Mucosa of descending colon (tissue), 3 donors: Measurements from ENCODE around the gene SURF4. TPM values are rescaled to one million over a fixed set of nuclear protein-coding genes. Genes with fewer than 3 reads are reported as not detected.
A peak's percentile ranks its signal among the peaks of the same experiment; 100 is the strongest.

Source experiments
- ATAC-seq: fragments of 200-7000 bp; cut with Tn5 transposase; one replicate; pipeline ENCODE4 v1.9.1; 2020; ENCODE audit warnings: mild to moderate bottlenecking, moderate library complexity
- DNase-seq, 3 donors: peaks; one replicate each; pipeline ENCODE4 v3.0.0-alpha.2; 2020
- H3K36me3 ChIP-seq: fragments of 200-600 bp; one replicate; pipeline ENCODE4 v1.8.0; 2021; ENCODE audit warnings: low read depth, mild to moderate bottlenecking
- H3K4me1 ChIP-seq: fragments of 200-600 bp; one replicate; pipeline ENCODE4 v1.8.0; 2021; ENCODE audit warnings: low read depth, mild to moderate bottlenecking
- H3K4me3 ChIP-seq: fragments of 200-600 bp; one replicate; pipeline ENCODE4 v1.8.0; 2021; ENCODE audit warnings: mild to moderate bottlenecking
- H3K9me3 ChIP-seq: fragments of 200-600 bp; one replicate; pipeline ENCODE4 v1.8.0; 2021; ENCODE audit warnings: mild to moderate bottlenecking
- intact Hi-C, 2 donors: fragments of 100-400 bp; cut with DNase I in 1 of 2; cut with micrococcal nuclease in 1 of 2; formaldehyde crosslinking; loops; one replicate each; pipeline versions ENCODE4 v1.11.0 to v1.11.1; 2022; cut with DNase I, micrococcal nuclease
- total RNA-seq, 3 donors: library from RNA; stranded (reverse); fragmentation: NEBNext Ultra II Directional in 2 of 3; extraction: Animal tissue kit (Norgen Biotek cat#: 25700) in 2 of 3; gene quantifications; one replicate each; pipeline versions ENCODE4 v1.2.1 to v1.2.4, GENCODE V29; 2021 to 2023
- TF ChIP-seq, protein P1 (sequence below): fragments of 200-600 bp; IDR thresholded peaks from one replicate; pipeline ENCODE4 v1.8.0; 2022; ENCODE audit warnings: antibody characterized with exemption, mild to moderate bottlenecking
- donor health status: DM: no; HTN: no; CAD: no; lungs with moderate emphysema.
- donor health status: DM: no; HTN: no; CAD: no.
- donor health status: DM: no; HTN: yes; CAD: no.

The SURF4 gene
- total RNA-seq, 3 donors from 2014 or later, result 117 to 165 (median 149) TPM

DNA sequence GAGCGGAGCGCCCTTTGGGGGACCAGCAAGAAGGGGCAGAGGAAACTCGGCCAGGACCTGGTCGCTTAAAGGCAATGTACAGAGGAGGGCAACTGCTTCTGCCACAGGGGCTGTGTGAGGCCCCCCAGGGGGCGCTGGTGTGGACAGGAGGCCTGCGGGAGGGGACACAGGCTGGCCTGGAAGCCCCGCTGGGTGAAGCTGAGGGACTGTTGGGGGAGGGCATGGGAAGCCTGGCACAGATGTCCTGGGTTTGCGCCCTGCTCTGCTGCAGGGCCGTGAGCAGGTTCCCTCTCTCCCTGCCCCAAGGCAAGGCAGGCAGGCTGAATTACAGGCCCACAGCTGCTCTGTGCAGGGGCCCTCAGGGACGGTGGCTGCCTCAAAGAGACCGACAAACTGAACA lies 33.3 kb downstream of the SURF4 start:
- Histone ChIP-seq H3K36me3 (no peaks in the 10 kb centered on the region), H3K4me3 (no peak overlapping the region), H3K9me3 (no peaks in the 10 kb centered on the region), H3K4me1 (peaks cover 8% of the 10 kb centered on the region)
- intact Hi-C loops, result no loop called here
- TF ChIP-seq, protein P1, sequence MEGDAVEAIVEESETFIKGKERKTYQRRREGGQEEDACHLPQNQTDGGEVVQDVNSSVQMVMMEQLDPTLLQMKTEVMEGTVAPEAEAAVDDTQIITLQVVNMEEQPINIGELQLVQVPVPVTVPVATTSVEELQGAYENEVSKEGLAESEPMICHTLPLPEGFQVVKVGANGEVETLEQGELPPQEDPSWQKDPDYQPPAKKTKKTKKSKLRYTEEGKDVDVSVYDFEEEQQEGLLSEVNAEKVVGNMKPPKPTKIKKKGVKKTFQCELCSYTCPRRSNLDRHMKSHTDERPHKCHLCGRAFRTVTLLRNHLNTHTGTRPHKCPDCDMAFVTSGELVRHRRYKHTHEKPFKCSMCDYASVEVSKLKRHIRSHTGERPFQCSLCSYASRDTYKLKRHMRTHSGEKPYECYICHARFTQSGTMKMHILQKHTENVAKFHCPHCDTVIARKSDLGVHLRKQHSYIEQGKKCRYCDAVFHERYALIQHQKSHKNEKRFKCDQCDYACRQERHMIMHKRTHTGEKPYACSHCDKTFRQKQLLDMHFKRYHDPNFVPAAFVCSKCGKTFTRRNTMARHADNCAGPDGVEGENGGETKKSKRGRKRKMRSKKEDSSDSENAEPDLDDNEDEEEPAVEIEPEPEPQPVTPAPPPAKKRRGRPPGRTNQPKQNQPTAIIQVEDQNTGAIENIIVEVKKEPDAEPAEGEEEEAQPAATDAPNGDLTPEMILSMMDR, result no peak
- ATAC-seq (no peak), DNase-seq (no peak)

DNA sequence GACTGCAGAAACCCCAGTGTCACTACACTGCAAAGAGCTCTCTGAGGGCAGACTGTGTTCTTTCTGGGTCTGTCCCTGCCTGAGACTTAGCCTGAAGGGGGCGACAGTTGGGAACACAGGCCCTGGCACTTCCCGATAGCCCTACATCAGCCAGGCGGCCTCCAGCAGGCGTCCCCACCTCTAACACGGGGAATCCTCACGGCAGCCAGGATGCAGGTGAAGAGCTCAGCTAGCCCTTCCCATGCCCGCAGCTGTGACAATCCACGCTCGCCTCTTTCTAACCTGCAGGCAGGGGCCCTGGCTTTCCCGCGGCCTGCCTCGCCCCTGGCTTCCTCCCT lies 33.8 kb downstream of the SURF4 start:
- DNase-seq (no peak), ATAC-seq (peak; percentile 27)
- H3K9me3 ChIP-seq, result no peaks in the 10 kb centered on the region
- H3K4me1 ChIP-seq, result peaks cover 8% of the 10 kb centered on the region
- no peaks in the 10 kb centered on the region for H3K36me3 ChIP-seq
- no peak overlapping the region for H3K4me3 ChIP-seq
- TF ChIP-seq, protein P1, result no peak
- intact Hi-C loops, result no loop called here

DNA sequence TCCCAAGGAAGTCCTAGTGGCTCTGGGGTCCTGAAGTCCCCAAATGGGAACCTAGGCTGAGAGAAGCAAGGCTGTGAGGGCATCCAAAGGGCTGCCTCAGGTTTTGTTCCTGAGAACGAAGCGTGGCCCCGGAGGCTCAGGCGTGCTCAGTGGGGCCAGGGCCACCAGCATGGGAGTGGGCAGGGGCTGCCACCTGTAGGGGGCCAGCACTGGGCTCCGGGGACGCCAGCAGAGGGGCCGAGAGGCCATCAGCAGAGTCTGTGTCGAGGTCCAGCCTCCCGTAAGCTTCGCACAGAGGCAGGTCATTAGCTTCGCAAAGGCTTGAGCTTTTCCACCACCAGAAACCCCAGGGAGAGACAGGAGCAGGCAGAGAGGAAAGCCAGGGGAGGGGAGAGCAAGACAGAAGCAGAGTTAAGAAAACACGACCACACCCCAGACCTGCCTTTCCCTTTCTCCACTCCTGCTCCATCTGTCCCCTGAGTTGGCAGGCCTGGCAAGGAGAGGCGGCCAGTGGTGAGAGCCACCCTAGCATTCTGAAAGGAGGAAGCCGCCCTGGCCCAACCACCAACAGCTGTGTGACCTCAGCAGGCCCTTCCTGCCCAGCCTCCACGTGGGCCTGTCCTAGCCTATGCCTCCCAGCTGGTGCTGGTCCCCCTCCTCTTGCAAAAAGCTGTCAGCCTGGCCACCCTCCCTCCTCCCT lies 34.3 kb downstream of the SURF4 start:
- Histone ChIP-seq H3K4me3 (no peak overlapping the region), H3K9me3 (no peaks in the 10 kb centered on the region), H3K36me3 (no peaks in the 10 kb centered on the region), H3K4me1 (peaks cover 6% of the 10 kb centered on the region)
- intact Hi-C loops, result no loop called here
- peak; percentile 62 for ATAC-seq
- peak in 1 of 3 donors; percentile 37 for DNase-seq
- TF ChIP-seq, protein P1, result no peak

DNA sequence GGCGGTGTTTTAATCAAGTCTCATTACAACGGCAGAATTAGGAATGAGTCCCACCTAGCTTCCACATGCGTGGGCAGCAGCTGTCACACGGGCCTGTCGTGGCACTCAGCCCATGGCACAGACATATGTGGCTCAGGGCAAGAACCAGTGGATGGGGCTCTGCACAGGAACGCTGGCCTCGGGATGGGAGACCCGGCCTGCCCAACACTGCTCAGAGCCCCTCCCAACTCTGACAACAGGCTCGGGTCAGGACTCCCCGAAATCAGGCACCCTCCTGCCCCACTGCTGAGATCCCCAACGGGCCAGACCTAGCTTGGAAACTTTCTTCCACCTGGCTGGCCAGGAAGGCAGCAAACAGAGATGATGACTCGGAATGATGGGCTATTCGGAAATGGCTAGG lies 34.9 kb downstream of the SURF4 start:
- Histone ChIP-seq H3K4me1 (peaks cover 4% of the 10 kb centered on the region), H3K36me3 (no peaks in the 10 kb centered on the region), H3K9me3 (no peaks in the 10 kb centered on the region), H3K4me3 (no peak overlapping the region)
- TF ChIP-seq, protein P1, result no peak
- no peak for ATAC-seq
- DNase-seq, result no peak
- intact Hi-C loops, result no loop called here

DNA sequence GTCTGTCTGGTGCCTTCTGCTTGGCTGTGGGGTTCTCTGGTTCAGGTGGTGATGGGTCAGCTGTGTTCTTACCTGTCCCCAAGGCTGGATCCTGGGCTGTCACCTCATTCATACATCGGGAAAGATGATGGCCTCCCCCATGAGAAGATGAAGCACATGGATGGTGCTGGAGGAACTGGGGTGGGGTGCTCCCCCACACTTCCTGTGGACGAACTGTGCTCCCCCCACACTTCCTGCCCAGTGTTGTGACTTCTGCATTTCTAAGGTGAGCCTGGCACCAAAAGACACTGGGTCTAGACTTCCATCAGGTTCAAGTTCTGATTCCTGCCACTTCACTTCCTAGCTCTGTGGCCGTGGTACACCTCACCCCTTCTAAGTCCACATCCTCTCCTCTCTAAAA lies 35.6 kb downstream of the SURF4 start:
- DNase-seq, result peak in 1 of 3 donors; percentile 55
- Histone ChIP-seq H3K4me1 (peaks cover 4% of the 10 kb centered on the region), H3K4me3 (no peak overlapping the region), H3K9me3 (no peaks in the 10 kb centered on the region), H3K36me3 (no peaks in the 10 kb centered on the region)
- TF ChIP-seq, protein P1, result no peak
- intact Hi-C loops, result no loop called here
- no peak for ATAC-seq

DNA sequence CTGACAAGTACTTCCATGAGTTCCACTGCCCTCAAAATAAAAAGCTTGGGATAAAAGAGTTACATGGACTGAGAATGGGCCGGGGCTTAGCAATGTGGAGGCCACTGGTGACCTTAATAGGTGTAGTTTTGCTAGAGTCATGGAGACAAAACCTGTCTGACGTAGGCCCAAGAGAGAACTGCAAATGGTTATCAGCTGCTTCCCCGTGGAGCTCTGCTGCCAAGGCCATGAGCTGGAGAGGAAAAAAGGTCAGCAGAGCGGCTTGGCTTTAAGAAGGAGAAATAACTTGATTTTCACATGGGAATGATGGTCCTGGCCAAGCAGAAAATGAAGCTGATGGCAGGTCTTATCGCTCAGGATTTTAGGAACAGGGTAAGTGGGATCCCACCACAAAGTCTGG lies 36.2 kb downstream of the SURF4 start:
- H3K36me3 ChIP-seq, result no peaks in the 10 kb centered on the region
- DNase-seq (peak in 2 of 3 donors; percentile 5 to 10), ATAC-seq (no peak)
- peaks cover 10% of the 10 kb centered on the region for H3K4me1 ChIP-seq
- TF ChIP-seq, protein P1, result no peak
- H3K4me3 ChIP-seq, result no peak overlapping the region
- no peaks in the 10 kb centered on the region for H3K9me3 ChIP-seq
- intact Hi-C loops, result no loop called here
